HG03045 (cell line): ENCODE measurements around the gene DLGAP1.
"Not testable (repeated sequence)": the region's sequence is repeated elsewhere in the genome, so short reads cannot be mapped to it uniquely, and the experiment has no call there.

ENCODE experiments used
- ATAC-seq: cut with Tn5 transposase; IDR thresholded peaks from one replicate; pipeline ENCODE4 v1.9.1; 2021; ENCODE audit warnings: mild to moderate bottlenecking, moderate library complexity; ENCODE audit not compliant: unreplicated experiment

The DLGAP1 gene

DNA sequence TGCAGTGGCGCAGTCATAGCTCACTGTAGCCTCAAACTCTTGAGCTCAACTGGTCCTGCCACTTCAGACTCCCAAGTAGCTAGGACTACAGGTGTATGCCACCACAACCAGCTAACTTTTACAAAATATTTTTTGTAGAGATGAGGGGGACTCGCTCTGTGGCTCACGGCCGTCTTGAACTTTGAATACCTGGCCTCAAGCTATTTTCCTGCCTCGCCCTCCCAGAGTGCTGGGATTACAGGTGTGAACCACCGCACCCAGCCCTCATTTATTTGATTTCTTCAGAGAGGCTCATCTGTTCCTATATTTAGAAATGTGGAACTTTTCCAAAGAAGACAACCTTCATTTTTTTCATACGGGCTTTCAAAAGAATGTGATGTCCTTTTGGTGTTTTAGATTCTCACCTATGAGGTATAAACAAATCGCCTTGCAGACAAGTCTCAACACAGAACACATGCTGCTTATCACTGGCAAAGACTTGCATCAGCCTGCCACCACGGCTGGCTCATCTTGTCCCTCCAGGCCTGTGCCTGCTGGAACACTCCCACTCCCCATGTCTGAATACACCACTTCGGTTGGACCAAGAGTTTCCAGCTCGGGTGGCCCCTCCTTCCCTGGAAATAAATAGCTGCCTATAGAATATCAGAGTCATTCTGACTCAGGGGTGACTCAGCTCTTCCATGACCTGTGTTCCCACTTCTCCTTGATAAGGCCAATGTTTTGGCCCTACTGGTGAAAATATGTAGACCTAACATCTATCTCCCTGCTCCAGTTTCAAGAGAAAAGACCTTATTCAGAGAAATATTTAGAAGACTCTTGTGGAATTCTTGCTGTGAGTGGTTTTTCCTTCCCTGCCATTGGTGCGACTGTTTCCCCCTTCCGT is 802.5 kb downstream of the DLGAP1 start:
- ATAC-seq, result no peak

GRCh38 chr18:3651266-3651665 is 803.8 kb downstream of the DLGAP1 start:
- no peak for ATAC-seq

DNA sequence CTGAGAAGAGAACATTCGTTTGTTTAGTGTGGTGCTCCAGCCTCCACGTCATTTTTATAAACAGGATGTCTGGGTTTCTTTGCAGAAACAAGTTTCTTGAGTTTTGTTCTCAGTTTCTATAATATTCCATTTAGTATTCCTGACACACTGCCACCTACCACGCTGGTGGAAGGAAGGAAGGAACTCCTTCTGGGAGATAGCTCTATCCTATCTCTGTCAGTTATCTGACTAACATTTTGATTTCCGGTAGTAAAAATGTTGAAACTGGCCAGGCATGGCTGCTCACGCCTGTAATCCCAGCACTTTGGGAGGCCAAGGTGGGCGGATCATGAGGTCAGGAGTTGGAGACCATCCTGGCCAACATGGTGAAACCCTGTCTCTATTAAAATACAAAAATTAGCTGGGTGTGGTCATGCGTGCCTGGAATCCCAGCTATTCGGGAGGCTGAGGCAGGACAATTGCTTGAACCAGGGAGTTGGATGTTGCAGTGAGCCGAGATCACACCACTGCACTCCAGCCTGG is 804.5 kb downstream of the DLGAP1 start:
- not testable (repeated sequence) for ATAC-seq

DNA sequence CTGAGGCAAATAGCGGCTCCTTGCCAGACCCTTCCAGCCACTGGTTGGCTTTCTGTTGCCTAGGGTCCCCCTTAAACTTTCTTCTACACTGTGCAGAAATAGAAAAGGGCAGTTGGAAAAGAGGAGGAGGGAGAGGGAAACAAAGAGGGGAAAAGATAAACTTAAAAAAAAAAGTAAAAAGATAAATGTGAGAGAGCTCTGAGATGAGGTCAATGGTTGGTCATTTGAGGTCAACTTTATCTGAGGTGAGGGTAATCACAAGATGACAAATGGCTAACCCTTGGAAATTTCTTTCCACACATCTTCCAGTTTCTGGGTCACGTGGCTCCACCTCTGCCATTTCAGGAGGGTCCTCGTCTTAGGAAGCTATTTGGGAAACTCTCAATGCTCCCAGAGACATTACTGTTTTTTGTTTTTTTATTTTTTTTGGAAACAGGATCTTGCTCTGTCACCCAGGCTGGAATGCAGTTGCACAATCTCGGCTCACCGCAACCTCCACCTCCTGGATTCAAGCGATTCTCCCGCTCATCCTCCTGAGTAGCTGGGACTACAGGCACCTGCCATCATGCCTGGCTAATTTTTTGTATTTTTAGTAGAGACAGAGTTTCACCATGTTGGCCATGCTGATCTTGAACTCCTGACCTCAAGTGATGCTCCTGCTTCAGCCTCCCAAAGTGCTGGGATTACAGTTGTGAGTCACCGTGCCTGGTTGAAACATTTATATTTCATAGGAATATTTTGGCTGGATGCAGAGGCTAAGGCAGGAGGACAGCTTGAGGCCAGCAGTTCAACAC is 805.3 kb downstream of the DLGAP1 start:
- ATAC-seq, result no peak

- ATAC-seq, result no peak
Observed at GRCh38 chr18:3649135-3649632, 805.9 kb downstream of the DLGAP1 start.

- no peak for ATAC-seq
Observed at GRCh38 chr18:3648641-3649040, 806.5 kb downstream of the DLGAP1 start.

DNA sequence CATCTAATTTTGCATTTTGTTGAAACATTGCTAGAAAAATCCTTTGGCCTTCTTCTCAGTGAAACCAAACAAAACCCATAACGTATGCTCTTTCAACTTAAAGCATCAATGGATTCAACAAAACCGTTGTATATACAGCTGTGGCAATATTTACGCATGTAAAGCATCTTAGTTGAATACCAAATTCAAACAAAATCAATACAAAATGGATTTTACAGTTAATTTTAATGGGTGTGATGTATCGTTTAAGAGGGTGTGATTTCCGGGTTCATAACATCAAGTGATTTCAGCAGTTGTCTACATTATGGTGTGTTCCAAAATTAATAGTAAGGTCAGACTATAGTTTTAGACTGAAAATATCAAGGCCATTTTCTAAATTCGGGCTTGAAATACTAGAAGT is 806.9 kb downstream of the DLGAP1 start:
- no peak for ATAC-seq

DNA sequence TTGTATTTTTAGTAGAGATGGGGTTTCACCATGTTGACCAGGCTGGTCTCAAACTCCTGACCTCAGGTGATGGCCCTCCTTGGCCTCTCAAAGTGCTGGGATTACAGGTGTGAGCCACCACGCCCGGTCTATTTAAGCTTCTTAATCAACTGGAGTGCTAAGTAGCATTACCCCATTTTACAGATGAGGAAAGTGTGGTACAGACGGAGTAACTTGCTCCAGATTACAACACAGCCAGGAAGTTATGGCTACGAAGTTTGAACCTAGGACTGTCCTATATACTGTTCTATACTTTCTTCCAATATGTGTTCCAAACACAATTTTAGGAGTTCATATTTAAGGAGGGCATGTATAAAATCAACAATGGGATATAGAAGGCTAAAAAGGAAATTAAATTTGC is 807.5 kb downstream of the DLGAP1 start:
- ATAC-seq, result no peak

DNA sequence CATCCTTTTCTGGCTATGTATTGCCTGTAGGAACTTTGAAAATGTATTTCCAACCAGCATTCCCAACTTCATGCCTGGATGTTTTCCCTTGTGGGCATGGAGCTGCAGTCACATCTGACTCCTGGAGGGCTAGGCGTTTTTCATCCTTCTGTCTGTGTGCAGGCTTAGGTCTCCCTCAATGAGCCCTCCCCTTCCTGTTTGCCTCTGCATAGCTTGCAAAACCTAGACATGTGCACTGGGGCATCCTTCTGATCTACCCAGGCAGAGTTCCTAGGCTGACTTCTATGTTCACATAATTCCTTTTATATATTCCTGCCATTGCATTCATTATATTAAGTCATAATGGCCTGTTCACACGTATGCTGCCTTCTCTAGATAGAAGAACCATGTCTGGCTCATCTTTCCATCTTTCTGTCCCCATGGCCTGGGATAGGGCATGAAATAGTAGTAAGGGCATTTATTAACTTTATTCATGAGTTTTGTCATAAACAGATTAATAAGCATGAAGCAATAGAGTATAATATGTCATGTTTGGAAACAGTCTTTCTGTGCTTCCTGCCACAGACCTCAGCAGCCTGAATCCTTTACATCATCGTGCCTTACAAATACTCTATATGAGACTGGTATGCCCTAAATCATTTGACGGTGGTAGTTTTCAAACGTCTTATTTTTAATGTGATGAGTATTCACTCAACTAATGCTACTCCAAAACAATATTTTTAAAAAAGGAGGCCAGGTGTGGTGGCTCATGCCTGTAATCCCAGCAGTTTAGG is 809.5 kb downstream of the DLGAP1 start:
- ATAC-seq, result no peak

DNA sequence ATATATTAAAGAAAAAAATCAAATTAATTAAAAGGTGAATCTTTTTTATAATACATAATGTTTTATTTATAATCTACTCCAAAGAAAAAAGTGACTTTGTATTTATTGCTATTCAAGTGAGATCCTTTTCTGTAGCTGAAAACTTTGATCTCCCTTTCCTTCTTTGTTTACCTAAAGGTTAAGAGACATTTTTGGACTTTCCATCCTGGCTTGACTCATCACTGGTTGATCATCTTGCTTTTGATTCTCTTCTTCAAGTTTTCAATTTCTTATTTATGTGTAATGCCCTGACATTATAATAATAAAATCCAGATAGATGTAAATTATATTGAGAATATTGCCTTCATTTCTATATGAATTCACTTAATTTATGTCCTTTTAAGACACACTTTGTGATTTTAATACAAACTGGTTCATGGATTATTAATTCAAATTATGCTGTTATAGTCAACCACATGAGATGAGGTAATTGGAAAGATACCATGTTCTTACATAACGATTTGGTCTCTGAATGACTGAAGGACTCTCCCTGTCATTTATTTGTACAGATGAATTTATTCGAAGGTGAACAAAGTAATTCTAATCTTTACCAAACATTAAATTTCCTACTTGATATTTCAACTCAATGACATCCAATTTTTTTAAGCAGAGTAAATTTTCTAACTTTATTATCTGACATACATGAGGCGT is 820.7 kb downstream of the DLGAP1 start:
- no peak for ATAC-seq

DNA sequence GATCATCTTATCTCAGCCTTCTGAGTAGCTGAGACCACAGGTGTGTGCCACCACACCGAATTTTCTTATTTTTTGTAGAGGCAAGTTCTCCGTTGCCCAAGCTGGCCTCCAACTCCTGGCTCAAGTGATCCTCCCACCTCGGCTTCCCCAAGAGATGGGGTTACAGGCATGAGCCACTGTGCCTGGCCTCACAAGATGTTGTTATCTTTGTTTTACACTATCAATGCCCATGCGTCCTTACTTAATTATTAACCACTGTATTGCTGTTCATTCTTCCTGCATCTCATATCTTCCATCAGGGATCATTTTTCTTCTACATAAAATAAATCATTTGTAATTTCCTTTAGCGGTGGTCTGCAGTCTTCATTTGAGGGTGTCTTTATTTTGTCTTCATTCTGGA is 823.2 kb downstream of the DLGAP1 start:
- no peak for ATAC-seq

GRCh38 chr18:3626929-3627458 is 828.1 kb downstream of the DLGAP1 start:
- ATAC-seq, result no peak

DNA sequence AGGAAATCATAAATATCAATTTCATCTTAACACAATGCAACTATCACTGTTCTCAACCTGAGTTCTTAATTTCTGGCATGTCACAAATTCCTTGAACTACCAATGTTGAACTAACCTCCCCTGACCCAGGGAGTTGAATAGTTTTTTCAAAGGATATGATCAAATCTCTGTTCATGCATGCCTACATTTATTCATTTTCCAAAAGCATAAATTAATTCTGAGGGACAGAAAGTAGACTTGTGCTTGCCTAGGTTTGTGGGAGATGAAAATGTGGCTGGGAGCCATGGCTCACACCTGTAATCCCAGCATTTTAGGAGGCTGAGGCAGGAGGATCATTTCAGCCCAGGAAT is 829.4 kb downstream of the DLGAP1 start:
- ATAC-seq, result no peak

DNA sequence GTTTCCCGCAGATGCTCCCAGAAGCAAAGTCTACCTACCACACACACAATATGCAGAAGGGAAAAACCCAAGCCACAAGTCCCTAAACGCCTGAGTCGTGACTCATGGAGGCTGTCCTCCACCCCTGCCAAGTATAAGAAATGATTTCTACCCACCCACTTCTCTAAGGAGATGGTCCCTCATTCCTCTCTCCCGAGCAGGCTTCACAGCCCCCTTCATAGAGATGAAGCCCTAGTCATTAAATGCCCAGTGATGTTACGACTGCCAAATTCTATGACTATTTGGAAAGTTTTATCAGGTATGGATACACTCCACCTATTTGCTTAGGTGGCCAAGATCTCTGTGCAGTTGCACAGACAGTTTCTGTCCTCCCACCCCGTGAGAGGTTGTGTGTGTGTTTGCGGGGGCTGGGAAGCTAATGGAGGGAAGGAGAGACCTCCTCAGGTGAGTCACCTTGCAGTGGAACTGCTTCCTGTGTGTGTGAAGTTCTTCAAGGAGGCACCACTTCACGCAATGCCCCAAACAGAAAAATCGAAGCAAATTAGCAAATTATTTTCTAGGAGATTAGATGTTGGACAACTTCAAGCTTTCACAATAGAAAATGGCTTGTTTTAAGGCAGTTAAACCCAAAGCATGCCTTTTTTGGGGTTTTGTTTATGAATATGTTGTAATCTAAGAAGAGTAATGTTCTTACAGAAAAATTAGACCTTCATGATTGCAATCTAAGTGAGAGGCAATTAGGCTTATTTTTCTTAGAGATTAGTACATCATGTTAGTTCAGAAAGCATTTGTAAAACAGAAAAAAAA is 830.0 kb downstream of the DLGAP1 start:
- no peak for ATAC-seq

DNA sequence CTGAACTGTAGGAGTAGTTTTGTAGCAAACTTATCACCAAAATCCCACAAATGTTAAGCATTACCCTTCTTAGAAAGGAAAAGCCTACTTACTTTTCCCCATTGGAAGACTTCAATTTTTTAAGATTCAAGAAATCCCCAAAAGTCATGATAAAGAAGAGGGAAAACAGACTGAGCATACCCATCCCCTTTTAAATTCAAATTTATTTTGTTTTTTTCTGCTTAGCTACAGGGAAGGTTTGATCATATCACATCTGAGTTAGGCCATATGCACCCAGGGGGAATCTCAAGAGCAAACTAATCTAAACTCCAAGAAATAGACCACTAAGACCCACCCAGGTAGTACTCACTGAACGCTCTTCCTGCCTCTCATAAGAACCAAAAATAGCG is 830.6 kb downstream of the DLGAP1 start:
- no peak for ATAC-seq

GRCh38 chr18:3623769-3624545 is 831.1 kb downstream of the DLGAP1 start:
- no peak for ATAC-seq

DNA sequence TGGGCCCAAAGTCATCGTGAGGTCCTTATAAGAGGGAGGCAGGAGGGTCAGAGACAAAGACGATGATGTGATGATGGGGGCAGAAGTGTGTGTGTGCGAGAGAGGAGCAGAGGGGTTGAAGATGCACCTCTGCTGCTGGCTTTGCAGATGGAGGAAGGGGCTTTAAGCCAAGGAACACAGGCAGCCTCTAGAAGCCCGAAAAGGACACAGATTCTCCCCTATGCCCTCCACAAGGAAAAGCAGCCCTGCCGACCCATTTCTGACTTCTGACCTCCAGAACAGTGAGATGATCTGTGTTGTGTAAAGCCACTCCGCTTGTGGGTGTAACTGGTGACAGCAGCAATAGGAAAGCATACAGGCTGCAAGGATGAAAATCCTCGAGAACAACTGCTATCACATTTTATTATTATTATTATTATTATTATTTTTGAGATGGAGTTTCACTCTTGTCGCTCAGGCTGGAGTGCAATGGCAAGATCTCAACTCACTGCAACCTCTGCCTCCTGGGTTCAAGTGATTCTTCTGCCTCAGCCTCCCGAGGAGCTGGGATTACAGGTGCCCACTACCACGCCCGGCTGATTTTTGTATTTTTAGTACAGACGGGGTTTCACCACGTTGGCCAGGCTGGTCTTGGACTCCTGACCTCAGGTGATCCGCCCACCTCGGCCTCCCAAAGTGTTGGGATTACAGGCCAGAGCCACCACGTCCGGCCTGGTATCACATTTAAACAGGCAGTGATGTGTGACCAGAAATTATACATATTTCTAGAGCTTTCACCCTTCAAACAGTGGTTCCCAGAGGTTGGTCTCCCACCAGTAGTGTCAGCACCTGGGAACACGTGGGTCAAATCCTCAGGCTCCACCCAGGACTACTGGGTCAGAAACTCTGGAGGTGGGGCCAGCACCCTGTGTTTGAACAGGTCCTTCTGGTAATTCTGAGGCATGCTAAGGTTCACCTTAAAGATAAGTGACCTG is 834.7 kb downstream of the DLGAP1 start:
- no peak for ATAC-seq
